Measurements from ENCODE around the gene COA1. TPM values are rescaled to one million over a fixed set of nuclear protein-coding genes. Genes with fewer than 3 reads are reported as not detected.
"Not testable (repeated sequence)": the region's sequence is repeated elsewhere in the genome, so short reads cannot be mapped to it uniquely, and the experiment has no call there.

COA1 gene
- total RNA-seq, 1 donor from 2014 or later = 40.1 TPM

DNA sequence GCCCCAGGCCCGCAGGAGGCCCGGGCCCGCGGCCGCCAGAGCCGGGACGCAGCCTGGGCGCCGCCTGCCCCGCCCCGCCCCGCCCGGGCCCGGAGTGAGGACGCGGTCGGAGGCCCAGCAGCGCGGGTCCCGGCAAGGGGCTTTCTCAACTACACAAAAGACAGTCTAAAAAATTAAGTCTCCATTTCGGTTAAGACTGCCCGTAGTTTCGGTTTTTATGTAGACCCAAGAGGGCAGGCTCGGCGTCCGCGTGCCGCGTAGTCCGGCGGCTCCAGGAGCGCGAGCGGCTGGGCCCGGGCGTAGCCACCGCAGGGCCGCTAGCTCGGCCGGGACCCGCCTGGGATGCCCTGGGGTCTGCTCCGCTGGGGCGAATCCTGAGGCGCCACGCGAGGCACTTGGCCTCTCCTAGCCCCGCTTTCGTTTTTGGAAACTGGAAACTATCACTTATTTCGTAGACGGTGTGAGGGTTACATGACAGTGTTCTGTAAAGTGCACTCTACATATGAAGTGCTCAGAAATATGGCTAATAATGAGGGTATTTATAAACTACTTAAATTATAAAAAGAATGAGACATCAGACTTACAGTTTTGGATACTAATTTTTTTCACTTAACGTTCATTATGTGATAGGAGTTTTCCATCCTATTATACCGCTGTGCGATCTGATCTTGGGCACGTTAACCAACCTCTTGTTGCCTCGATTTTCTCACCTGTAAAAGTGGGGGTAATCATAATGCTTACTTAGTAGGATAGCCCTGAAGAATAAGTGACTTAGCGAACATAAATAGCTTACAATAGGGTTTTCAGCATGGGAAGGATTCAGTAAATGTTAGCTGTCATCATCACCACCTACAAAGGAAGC, 29.7 kb upstream of the COA1 start:
- no peak for DNase-seq (ENCODE audit: extremely low read depth, low read depth, low spot score)

DNA sequence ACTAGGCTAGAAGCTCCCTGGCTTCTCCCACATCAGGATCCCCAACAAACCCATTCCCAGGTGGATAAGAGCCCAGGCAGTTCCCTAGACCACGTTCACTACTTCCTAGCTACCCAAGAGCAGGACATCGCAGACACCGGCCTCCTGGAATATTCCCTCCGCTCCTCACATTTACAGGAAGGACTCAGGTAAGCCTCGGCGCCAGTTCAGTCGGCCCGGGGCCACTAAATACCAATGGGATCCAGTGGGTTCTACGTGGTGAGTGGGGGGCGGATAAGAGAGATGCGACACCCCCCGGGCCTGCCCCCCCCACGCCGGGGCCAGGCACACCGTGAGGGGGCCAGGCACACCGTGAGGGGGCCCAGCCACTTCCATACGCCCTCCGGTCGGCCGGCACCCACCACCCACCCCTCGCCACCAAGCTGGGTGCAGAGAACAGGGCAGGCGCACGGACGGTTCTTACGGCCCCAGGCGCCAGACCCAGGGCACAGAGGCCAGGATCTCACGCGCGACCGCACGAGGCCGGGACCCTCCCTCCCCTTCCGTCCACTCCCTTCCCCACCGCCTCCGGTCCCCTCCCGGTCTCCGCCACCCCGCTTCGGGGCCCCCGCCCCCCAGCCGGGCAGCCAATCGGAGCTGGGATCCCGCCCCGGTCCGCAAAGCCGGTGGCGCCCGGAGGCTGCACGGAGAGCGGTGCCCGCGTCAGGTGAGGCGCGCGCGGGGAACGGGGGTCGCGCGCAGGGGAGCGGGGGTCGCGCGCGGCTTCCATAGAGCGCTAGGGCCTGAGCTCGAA, 28.9 kb upstream of the COA1 start, which contains the start of gene BLVRA:
Gene BLVRA, plus strand, starts transcription at position 652 of the 793 bp plus-strand sequence. CDS start 12,479 bp downstream, outside the sequence.
- no peak for DNase-seq (ENCODE audit: extremely low read depth, low read depth, low spot score)

DNA sequence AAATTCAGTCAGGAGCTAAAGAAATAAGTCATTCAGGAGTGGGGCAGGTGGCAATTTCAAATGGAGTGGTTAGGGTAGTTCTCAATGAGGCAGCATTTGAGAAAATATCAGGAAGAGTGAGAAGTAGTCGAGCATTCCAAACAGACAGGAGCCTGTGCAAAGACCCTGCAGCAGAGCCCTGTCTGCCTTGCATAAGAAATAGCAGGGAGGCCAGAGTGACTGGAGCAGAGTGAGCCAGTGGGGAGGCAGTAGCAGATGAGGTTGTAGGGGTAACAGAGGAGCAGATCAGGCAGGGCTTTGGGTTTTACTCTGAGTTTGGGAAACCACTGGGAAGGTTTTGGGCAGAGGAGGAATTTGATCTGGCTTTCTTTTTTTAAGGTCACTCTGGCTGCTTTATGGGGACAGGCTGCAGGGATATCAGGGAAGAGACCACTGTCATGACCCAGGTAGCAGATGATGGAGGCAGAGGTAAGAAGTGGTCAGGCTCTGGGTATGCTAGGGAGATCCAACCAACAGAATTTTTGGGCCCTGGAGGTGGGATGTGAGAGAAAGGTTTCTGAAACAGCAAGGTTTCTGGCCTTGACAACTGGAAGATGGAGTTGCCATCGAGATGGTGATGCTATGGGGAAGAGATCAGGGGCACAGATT, 27.9 kb upstream of the COA1 start:
- DNase-seq (ENCODE audit: extremely low read depth, low read depth, low spot score) = no peak

DNA sequence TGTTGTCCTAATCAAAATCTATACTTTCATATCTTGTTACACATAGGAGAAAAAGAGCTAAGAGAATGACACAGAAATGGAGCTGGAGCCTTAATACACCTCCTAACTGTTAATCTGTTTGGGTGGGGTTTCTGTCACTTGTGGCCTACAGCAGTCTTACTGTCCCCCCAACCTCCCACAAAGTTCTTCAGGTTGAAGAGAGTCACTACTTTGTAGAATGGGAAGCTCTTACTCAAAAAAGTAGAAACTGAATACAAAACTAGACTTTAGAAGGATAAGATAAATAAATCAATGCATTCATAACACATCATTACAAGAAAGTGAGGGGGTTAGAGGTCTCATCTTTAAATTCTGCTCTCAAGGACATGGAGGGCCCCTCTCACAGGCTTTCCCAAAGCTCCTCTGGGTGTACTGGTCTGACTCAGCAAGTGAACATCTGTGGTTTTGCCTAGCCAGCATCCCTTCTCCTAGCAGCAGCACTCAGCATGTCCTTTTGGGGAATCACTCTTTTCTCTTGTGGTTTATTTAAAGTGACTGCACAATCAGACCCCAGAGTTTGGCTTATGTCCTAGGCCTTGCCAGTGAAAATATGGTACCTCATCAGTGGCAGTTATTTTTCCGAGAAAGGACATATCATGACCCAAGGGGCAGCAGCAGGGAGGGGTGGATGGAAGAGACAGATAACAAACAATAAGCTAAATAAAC, 27.2 kb upstream of the COA1 start:
- DNase-seq (ENCODE audit: extremely low read depth, low read depth, low spot score) = no peak

DNA sequence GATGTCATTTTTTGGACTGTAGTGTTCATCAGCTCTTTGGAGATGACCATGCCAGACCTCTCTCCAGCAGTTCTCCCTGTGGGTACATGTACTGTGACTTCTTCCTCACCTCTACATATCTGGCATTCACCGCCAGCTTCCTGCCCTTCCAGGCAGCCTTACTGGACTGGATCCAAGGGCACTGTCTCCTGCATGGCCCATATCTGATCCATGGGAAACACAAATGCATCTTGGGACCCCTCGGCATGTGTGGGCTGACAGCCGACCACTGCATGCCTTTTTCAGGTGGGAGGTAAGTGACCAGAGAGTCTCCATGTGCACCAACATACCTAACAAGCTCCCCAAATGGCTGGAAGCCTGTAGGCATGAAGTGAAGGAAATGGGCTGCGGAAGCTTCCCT, 25.3 kb upstream of the COA1 start:
- no peak for DNase-seq (ENCODE audit: extremely low read depth, low read depth, low spot score)

DNA sequence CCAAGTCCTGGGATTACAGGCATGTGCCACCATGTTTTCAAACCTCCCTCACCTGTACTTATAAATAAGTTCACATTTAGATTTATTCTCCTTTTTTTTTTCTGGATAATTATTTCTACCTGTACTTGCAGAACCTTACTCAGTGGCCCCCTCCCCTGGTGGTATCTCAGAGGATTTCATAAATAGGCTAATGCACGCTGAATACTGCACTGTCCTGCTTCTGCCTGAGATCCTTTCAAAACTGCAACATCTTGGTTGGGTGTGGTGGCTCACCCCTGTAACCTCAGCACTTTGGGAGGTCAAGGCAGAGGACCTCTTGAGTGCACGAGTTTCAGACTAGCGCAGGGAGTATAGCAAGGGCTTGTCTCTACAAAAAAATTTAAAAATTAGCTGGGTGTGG, 24.5 kb upstream of the COA1 start:
- no peak for DNase-seq (ENCODE audit: extremely low read depth, low read depth, low spot score)

DNA sequence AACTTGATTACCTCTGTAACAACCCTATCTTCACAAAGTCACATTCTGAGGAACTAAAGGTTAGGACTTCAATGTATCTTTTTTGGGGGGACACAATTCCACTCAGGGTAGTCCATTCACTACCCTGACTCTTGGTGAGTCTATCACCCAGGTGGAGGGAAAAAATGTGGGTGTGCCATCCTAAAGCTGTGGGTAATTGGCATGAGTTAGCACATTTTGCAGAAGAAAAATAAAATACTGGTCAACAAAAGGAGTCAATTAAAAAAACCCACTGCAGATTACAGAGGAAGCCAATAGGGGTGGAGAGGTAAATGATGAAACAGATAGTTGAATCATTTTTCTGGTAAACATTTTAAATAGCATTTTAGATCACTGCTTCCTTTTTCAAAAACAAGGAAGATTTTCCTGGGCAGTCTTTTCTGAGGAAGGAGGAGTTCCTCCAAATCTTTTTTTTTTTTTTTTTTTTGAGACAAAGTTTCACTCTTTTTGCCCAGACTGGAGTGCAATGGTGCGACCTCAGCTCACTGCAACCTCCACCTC, 24.0 kb upstream of the COA1 start:
- DNase-seq (ENCODE audit: extremely low read depth, low read depth, low spot score) = no peak

DNA sequence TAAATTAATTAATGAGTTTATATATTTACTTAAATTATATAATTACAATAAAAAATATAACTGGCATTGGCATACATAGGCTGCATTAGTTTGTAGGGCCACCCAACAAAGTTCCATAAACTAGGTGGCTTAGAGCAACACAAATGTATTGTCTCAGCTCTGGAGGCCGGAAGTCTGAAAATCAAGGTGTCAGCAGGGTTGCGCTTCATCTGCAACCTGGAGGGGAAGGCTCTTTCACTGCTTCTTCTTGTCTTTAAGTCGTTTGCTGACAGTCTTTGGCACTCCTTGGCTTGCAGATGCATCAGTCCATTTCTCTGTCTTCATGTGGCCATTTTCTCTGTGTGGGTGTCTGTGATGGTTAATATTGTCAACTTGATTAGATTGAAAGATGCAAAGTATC, 23.1 kb upstream of the COA1 start:
- DNase-seq (ENCODE audit: extremely low read depth, low read depth, low spot score) = no peak

DNA sequence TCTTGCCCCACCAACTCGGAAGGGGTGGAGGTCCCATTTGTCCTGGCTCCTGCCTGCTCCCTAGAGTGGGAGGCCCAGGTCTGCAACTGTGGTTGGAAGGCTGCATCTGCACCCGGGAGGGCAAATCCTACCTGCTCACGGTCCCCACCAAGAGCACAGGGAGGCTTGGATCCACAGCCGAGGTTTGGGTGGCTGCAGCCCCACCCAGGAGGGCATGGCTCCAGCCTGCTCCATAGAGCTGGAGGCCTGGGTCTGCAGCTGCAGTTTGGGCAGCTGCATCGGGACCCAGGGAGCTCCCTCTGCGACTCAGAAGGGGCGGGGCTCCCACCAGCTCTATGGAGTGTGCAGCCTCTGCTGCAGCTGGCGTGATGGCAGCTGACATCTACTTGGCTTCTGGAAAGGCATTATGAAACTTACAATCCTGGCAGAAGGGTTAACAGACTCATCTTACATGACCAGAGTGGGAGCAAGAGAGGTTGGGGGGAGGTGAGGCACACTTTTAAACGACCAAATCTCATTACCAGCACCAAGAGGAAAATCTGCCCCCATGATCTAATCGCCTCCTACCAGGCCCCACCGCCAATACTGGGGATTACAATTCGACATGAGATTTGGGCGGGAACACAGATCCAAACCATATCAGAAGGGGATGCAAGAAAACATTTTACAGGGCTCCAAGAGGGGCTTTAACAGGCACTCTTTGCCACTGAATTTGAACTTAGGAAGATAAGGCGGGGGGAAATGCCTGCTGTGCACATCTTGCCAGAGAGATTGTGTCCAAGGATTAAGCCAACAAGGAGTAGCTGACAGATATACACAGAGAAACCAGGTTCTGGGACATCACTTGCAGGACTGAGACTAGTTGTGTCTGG, 20.9 kb upstream of the COA1 start:
- DNase-seq (ENCODE audit: extremely low read depth, low read depth, low spot score) = no peak

DNA sequence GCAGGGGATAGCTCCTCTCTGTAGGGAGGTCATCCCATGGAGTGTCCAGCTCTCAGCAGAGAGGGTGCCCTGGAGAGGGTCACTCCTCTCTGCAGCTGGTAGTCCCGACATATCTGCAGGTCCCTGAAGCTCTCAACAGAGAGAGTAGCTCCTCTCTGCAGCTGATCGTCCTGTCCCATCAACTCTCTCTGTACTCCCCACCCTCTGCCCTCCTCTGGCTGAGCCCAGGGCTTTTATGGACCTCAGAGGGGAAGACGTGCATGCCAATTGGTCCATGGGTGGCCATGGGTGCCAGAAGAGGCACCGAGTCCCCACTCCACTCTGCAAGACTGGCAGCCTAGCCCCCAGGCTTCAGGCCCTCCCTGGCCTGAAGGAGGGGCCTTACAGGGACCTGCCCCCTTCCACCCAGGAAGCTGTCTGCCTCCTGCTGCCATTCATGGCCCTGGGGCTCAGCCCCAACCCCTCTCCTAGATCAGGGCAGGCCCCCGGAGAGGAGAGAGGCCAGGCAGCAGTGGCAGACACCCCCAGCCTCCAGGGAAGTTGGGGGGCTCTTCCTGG, 20.1 kb upstream of the COA1 start:
- DNase-seq (ENCODE audit: extremely low read depth, low read depth, low spot score) = no peak

DNA sequence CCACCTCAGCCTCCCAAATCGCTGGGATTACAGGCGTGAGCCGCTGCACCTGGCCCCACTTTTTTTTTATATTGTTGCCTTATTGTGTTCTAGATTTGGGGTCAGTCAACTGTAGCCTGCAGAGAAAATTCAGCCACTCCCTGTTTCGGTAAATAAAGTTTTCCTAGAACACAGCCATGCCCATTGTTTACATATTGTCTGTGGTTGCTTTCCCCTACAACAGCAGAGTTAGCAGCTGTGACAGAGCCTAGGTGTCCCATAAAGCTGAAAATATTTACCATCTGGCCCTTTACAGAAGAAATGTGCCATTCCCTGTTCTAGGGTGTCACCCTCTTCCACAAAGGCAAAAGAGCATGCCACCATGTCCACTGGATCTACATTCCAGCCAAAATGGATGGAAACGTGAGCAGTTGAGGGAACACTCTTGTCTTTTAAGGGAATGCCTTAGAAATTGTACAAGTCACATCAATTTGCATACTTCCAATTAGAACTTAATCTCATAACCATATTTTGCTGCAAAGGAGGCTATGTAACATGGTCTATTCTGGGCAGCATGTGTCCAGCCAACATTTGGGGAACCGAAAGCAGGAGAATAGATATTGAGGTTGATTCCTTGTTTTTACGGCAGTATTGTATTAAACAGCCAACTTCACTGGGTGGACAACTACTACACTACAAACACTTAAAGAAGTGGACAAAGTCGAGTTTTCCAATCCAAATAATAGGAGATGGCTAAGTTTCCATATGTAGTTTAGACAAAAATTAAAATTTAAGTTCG, 18.2 kb upstream of the COA1 start:
- DNase-seq (ENCODE audit: extremely low read depth, low read depth, low spot score) = no peak

DNA sequence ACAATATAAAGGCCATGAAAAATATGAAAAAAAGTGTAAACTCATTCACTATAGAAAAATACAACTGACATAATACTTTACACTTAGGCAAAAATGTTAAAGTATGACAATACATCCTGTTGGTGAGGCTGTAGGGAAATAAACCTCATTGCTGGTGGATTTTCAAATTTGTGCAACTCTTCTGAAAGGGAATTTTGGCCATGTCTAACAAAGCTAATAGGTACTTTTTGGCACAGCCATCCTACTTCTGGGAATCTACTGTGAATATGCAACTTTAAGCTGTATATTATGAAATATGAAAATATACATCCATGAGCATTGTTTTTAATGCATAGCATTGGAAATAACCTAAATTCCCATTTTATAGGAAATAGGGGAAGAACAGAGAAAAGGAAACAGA, 13.4 kb upstream of the COA1 start:
- DNase-seq (ENCODE audit: extremely low read depth, low read depth, low spot score) = no peak

DNA sequence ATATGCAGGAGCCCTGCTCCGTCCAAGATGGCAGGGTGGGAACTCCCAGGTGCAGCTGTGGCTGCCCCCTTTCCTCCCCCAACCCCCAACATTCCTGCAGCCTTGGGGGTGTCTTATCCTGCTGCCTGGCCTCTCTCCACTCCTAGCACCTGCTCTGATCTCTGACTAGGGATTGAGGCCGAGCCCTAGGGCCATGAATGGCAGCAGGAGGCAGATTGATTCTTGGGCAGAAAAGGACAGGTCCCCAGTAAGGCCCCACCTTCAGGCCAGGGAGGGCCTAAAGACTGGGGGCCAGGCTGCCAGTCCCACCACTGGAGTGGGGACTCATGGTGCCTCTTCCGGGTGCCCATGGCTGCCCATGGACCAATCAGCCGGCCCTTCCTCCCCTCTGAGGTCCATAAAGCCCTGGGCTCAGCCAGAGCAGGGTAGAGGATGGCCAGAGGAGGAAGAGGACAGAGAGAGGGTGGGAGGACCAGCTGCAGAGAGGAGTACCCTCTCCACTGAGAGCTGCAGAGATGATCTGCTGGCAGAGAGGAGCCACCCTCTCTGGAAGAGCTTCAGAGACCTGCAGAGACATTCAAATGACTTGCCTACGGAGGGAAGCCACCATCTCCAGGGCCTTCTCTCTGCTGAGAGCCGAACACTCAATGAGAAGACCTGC, 8.3 kb upstream of the COA1 start:
- no peak for DNase-seq (ENCODE audit: extremely low read depth, low read depth, low spot score)

DNA sequence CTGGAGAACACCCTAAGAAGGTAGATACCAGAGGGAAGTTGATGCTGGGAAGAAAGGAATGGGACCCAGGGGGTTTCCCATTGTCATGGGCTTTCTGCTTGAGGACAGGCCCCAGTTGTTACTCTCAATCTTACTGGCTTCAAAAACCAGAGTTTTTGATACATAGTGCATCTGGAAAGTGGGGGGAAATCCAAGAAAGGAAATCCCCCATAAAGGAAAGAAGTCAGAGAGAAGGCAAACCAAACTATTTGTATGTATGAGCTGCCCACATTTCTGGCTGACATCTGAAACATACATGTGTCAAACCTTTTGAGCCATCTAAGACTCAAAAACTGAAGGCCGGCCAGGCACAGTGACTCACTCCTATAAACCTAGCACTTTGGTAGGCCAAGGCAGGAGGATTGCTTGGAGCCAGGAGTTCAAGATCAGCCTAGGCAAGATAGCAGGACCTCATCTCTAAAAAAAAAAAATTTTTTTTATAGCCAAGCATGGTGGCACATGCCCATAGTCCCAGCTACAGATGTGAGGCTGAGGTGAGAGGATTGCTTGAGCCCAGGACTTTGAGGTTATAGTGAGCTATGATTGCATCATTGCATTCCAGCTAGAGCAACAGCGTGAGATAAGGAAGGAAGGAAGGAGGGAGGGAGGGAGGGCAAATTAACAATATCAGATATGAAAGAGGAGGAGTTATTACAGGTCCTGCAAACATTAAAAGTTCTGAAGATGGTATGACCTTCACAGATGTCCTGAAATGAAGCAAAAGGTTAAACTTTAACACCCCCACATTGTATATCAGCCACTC, 6.7 kb upstream of the COA1 start:
- no peak for DNase-seq (ENCODE audit: extremely low read depth, low read depth, low spot score)

DNA sequence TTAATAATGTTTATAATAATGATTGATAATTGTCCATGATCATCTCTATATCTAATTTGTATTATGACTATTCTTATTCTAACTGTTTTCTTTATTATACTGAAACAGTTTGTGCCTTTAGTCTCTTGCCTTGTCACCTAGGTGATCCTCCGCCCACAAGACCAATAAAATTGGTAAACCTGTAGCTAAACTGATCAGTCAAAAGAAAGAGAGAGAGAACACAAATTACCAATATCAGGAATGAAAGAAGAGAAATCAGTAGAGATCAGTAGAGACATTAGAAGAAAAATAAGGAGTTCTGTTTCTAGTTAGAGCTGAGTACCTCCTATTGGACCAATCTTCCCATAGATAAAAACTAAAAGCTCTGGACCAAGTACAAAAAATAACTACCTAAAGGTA, 6.1 kb upstream of the COA1 start:
- no peak for DNase-seq (ENCODE audit: extremely low read depth, low read depth, low spot score)

DNA sequence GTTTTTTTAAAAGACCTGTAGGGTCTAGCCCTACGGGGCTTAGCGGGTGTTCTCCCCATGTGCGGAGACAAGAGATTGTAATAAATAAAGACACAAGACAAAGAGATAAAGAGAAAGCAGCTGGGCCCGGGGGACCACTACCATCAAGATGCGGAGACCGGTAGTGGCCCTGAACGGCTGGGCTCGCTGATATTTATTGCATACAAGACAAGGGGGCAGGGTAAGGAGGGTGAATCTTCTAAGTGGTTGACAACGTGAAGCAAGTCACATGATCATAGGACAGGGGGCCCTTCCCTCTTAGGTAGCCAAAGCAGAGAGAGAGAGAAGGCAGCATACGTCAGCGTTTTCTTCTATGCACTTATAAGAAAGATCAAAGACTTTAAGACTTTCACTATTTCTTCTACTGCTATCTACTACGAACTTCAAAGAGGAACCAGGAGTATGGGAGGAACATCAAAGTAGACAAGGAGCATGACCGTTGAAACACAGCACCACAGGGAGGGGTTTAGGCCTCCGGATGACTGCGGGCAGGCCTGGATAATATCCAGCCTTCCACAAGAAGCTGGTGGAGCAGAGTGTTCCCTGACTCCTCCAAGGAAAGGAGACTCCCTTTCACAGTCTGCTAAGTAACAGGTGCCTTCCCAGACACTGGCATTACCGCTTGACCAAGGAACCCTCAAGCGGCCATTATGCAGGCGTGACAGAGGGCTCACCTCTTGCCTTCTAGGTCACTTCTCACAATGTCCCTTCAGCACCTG, 5.4 kb upstream of the COA1 start:
- not testable (repeated sequence) for DNase-seq (ENCODE audit: extremely low read depth, low read depth, low spot score)

Measured in glomerular endothelial cell (primary cell).